ENCODE measurements around the gene VCAM1. TPM values are rescaled to one million over a fixed set of nuclear protein-coding genes. Genes with fewer than 3 reads are reported as not detected.

VCAM1 gene
- total and polyA plus RNA-seq, 9 of the 15 experiments (the other 6 are each of a cell fraction or from before 2014, with no cell fraction given) = 0.04 to 0.13 TPM; not detected in 7

DNA sequence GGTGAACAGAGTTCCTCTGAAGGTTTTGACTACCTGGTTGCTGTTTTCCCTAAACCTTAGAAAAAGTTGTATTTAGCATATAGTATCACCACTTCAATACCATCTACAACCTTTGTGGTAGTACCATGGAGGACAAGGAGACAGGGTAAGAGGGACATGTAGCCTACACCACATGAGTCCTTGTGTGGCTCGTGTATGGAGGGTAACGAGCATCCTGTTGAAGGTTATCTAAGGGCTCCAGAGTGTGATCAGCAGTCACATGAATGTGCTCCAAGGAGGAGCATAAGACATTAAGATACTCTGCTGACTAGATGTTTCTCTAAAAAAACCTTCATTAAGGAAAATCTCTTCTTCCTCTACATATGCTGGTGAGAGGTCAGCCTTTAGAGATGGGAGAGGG is 67.3 kb downstream of the VCAM1 start (continued):
- no peak for TF ChIP-seq CBX1 (IDR thresholded peaks at IDR 0.05; ENCODE audit: low read depth)
- no peak for TF ChIP-seq CREB3L1 (IDR thresholded peaks at IDR 0.05; ENCODE audit: borderline replicate concordance, low read depth)
- no peak for TF ChIP-seq FOSL1 (tag; conservative IDR thresholded peaks at IDR 0.05)
- TF ChIP-seq ZNF217 (CRISPR knock-in tag; IDR thresholded peaks at IDR 0.05) = no peak
- TF ChIP-seq ZNF316 (IDR thresholded peaks at IDR 0.05) = no peak
- TF ChIP-seq XRCC4 (IDR thresholded peaks at IDR 0.05; ENCODE audit: extremely low read depth, insufficient read depth, insufficient read length) = no peak
- TF ChIP-seq REST (IDR thresholded peaks at IDR 0.05; ENCODE audit: borderline replicate concordance) = no peak
- no peak for TF ChIP-seq REST (CRISPR knock-in tag; IDR thresholded peaks at IDR 0.05; ENCODE audit: low read depth)
- no peak for TF ChIP-seq ZNF280A (IDR thresholded peaks at IDR 0.05; ENCODE audit: low read depth, partially characterized antibody)
- TF ChIP-seq, protein P1, sequence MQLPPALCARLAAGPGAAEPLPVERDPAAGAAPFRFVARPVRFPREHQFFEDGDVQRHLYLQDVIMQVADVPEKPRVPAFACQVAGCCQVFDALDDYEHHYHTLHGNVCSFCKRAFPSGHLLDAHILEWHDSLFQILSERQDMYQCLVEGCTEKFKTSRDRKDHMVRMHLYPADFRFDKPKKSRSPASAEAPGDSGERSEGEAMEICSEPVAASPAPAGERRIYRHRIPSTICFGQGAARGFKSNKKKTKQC (CRISPR knock-in tag; IDR thresholded peaks at IDR 0.05) = no peak

Data from K562 (cell line).